Stomach (tissue), 4 donors: ENCODE measurements around the gene CD58.

Experiments
- POLR2A ChIP-seq, 4 donors: fragments of 450-650 bp; IDR thresholded peaks; one replicate each; pipeline ENCODE4 v1.6.1; 2016; ENCODE audit warnings: antibody characterized with exemption in 4 of 4, control low read depth in 2 of 4, mild to moderate bottlenecking in 1 of 4, moderate library complexity in 1 of 4
- TF ChIP-seq, protein P1 (sequence below), 7 experiments: fragments of 450-650 bp in 4 of 7; fragments of 200-600 bp in 3 of 7; sonication (generic) in 3 of 7; IDR thresholded peaks; one replicate each; pipeline ENCODE4 v1.5.1; 2016 to 2019; ENCODE audit warnings: antibody characterized with exemption in 7 of 7, control low read depth in 2 of 7, mild to moderate bottlenecking in 1 of 7

DNA sequence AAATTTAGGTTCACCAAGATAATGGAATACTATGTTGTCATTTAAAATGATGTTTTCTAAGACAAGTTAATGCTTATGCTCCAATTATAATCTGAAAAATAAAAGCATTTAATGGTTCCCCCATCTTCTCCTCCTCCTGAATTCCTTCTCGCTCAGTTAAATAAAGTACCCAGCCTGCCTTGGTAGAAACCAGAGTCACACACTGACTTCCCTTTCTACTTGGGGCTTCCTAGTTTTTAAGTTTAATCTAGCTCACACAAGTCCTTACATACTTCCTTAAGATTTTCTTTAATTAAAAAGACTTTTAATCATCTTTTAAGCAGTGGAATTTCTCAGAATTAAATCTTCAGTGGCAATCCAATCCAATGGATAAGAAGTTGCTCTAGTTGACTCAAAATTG is 32.9 kb downstream of the CD58 start:
- TF ChIP-seq, protein P1, sequence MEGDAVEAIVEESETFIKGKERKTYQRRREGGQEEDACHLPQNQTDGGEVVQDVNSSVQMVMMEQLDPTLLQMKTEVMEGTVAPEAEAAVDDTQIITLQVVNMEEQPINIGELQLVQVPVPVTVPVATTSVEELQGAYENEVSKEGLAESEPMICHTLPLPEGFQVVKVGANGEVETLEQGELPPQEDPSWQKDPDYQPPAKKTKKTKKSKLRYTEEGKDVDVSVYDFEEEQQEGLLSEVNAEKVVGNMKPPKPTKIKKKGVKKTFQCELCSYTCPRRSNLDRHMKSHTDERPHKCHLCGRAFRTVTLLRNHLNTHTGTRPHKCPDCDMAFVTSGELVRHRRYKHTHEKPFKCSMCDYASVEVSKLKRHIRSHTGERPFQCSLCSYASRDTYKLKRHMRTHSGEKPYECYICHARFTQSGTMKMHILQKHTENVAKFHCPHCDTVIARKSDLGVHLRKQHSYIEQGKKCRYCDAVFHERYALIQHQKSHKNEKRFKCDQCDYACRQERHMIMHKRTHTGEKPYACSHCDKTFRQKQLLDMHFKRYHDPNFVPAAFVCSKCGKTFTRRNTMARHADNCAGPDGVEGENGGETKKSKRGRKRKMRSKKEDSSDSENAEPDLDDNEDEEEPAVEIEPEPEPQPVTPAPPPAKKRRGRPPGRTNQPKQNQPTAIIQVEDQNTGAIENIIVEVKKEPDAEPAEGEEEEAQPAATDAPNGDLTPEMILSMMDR (IDR thresholded peaks at IDR 0.05): no peak
- no peak for TF ChIP-seq POLR2A (IDR thresholded peaks at IDR 0.05)
